Right atrium auricular region (tissue), 2 donors: Measurements from ENCODE around the gene VPS37B. TPM values are rescaled to one million over a fixed set of nuclear protein-coding genes. Genes with fewer than 3 reads are reported as not detected.
A peak's percentile ranks its signal among the peaks of the same experiment; 100 is the strongest.

ENCODE experiments used
- DNase-seq: peaks from one replicate; pipeline ENCODE4 v3.0.0-alpha.2; 2019; ENCODE audit warnings: low spot score
- H3K27ac ChIP-seq, 2 donors: fragments of 200-600 bp; sonication (generic); 1 replicate in 1 of 2; 2 replicates in 1 of 2; pipeline ENCODE4 v1.5.1; 2016 to 2019
- H3K27me3 ChIP-seq, 2 donors: fragments of 200-600 bp; sonication (generic); one replicate each; pipeline versions ENCODE4 v1.5.1 to v1.6.0; 2017 to 2019
- H3K36me3 ChIP-seq: fragments of 200-600 bp; sonication (generic); one replicate; pipeline ENCODE4 v1.5.1; 2016
- H3K4me1 ChIP-seq, 2 donors: fragments of 200-600 bp; sonication (generic); one replicate each; pipeline versions ENCODE4 v1.5.1 to v1.6.0; 2017 to 2019
- H3K4me3 ChIP-seq, 2 donors: fragments of 200-600 bp; sonication (generic); 1 replicate in 1 of 2; 2 replicates in 1 of 2; pipeline ENCODE4 v1.5.1; 2017 to 2019; ENCODE audit warnings: mild to moderate bottlenecking in 1 of 2, moderate library complexity in 1 of 2
- H3K9me3 ChIP-seq, 2 donors: fragments of 200-600 bp; sonication (generic); one replicate each; pipeline ENCODE4 v1.5.1; 2019
- total RNA-seq, 2 donors: library from RNA; depleted of rRNA; stranded (reverse); fragments of >200 nt; gene quantifications; one replicate each; pipeline ENCODE4 v1.1.0, GENCODE V29; 2016
- TF ChIP-seq, protein P1 (sequence below), 2 donors: fragments of 200-600 bp; sonication (generic); IDR thresholded peaks; one replicate each; pipeline ENCODE4 v1.5.1; 2019; ENCODE audit warnings: antibody characterized with exemption in 2 of 2

VPS37B gene
- total RNA-seq, 2 donors from 2014 or later, result 28.5 to 41.1 TPM

DNA sequence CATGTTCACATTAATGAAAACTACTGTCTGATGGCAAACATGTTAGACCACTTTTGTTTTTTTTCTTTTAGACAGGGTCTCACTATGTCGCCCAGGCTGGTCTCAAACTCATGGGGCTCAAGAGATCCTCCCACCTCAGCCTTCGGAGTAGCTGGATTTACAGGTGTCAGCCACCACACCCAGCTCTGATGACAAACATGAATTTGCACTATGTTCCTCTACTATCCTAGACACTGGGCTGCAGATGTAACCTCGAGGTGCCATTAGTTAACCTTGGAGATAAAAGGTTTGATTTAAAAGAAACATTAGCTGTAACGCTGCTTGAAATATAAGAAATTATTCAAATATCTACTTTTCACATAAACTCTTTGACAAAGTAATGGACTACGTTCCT, 8.1 kb downstream of the VPS37B start:
- TF ChIP-seq, protein P1, sequence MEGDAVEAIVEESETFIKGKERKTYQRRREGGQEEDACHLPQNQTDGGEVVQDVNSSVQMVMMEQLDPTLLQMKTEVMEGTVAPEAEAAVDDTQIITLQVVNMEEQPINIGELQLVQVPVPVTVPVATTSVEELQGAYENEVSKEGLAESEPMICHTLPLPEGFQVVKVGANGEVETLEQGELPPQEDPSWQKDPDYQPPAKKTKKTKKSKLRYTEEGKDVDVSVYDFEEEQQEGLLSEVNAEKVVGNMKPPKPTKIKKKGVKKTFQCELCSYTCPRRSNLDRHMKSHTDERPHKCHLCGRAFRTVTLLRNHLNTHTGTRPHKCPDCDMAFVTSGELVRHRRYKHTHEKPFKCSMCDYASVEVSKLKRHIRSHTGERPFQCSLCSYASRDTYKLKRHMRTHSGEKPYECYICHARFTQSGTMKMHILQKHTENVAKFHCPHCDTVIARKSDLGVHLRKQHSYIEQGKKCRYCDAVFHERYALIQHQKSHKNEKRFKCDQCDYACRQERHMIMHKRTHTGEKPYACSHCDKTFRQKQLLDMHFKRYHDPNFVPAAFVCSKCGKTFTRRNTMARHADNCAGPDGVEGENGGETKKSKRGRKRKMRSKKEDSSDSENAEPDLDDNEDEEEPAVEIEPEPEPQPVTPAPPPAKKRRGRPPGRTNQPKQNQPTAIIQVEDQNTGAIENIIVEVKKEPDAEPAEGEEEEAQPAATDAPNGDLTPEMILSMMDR (IDR thresholded peaks at IDR 0.05), result no peak
- Histone ChIP-seq H3K27me3 (no peaks in the 10 kb centered on the region), H3K4me1 (peaks cover 0 to 92% of the 10 kb centered on the region in 2 donors), H3K9me3 (no peaks in the 10 kb centered on the region), H3K36me3 (no peaks in the 10 kb centered on the region), H3K4me3 (no peak overlapping the region), H3K27ac (peak overlapping the region; percentile 89 to 96)
- DNase-seq, result no peak

DNA sequence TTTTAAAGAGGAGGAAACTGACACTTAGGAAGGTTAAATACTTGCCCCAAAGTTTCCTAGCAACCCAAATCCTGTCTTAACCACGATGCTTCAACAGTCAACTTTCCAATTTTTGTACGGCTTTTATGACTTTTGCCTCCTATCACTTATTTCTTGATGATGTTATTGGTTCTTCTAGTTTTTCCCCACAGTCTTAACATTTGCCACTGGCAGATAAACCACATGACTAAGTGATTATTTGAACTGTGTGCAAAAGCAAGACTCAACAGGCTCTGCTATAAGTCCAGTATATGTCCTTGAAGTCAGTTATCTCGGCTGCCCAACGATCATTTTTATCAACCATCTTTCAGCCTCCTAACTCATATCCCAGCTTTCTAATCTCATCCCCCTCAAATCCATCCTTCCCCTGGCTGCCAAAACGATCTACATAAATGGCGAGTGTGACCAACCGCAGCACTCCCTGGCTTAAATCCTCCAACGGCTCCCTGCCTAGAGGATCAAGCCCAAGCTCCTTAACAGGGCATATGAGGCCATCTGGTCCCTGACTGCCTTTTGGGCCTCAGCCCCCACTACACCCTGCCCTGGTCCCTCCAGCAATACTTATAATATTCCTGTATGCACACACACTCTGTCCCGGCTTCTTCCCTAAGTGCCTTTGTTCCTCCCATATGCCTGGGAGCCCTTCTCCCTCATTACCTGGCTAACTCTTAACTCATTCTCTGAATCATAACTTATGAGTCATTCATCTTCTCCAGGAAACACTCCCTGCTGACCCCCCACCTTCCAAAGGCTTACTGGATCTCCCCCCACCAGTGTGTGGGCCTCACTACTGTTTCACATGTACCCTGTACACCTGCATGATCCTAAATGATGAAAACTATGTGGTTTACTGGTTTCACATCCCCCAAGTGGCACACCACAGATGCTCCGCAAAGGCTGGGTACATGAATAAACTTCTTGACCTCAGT, 8.8 kb downstream of the VPS37B start:
- peaks cover 0 to 92% of the 10 kb centered on the region in 2 donors for H3K4me1 ChIP-seq

DNA sequence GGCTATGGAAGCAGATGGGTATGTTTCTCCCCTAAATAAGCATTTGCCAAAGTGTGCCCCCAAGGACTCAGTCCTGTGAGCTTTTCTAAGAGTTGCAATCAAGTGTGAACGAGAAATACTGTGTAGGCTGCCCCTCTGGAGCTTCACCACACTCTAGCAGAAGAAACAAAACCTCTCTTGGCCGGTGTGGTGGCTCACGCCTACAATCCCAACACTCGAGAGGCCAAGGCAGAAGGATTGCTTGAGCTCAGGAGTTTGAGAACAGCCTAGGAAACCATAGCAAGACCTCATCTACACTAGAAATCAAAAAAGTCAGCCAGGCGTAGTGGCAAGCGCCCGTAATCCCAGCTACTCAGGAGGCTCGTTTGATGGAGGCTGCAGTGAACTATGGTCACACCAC, 9.8 kb downstream of the VPS37B start:
- Histone ChIP-seq H3K36me3 (no peaks in the 10 kb centered on the region), H3K27me3 (no peaks in the 10 kb centered on the region), H3K9me3 (no peaks in the 10 kb centered on the region), H3K4me3 (no peak overlapping the region), H3K27ac (no peak overlapping the region), H3K4me1 (peaks cover 0 to 92% of the 10 kb centered on the region in 2 donors)
- TF ChIP-seq, protein P1 (IDR thresholded peaks at IDR 0.05), result no peak
- no peak for DNase-seq

More for the DNA sequence above, 8.8 kb downstream of the VPS37B start:
- H3K27me3 ChIP-seq, result no peaks in the 10 kb centered on the region
- H3K36me3 ChIP-seq, result no peaks in the 10 kb centered on the region
- H3K27ac ChIP-seq, result peak overlapping the region; percentile 89 to 96
- no peaks in the 10 kb centered on the region for H3K9me3 ChIP-seq
- DNase-seq, result no peak
- H3K4me3 ChIP-seq, result no peak overlapping the region
- TF ChIP-seq, protein P1 (IDR thresholded peaks at IDR 0.05), result no peak

DNA sequence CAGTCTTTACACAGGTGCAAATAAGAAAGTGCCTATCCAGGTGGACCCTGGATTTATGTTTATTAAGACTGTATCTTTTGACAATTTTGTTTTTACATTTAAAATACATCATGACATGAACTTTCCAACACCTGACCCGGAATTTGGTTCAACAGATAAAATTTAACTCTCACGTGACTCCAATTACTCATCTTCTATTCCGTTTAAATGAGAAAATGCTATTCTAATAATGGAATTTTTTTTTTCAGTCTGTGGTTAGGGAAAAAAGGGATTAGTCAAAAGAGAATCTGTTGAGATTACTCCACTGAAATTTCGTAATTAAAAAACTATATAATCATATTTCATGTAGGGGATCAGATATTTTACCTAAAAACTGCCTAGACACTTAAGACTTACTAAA, 11.1 kb downstream of the VPS37B start:
- TF ChIP-seq, protein P1 (IDR thresholded peaks at IDR 0.05), result no peak
- no peak overlapping the region for H3K4me3 ChIP-seq
- no peak for DNase-seq
- H3K27ac ChIP-seq, result peak overlapping the region in 1 of 2 donors; percentile 29
- no peaks in the 10 kb centered on the region for H3K36me3 ChIP-seq
- H3K4me1 ChIP-seq, result peaks cover 0 to 92% of the 10 kb centered on the region in 2 donors
- no peaks in the 10 kb centered on the region for H3K9me3 ChIP-seq
- H3K27me3 ChIP-seq, result no peaks in the 10 kb centered on the region

DNA sequence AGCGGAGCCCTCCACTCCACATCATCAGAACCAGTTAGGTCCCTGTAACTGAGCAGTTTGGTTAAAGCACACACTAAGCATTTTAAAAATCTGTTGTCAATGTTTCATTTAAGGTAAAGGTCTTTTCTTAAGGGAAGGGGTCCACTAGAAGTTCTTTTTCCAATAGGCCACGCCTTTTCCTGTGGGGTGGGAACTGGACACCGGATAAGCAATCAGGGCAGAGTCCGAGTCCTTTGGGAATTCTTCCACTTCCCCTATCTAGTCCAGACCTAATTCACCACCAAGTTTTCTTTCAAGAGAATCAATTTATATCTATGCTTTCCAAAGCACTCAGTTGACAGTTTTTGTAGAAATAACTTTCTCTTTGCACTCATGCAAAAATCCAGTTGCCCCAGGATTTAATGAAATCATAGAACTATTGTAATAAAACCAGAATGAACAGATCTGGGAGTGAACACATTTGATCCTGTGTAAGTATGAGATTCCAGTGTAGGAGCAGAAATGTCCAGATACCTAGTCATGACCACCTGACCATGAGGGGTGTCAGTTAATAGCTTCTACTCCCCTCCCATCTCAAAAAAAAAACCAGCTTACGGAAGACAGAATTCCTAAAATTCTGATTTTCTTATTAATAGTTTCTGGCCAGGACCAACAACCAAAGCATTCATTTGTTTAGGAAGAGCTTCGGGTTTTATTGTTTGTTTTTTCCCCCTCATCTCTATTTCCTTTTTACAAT, 11.7 kb downstream of the VPS37B start:
- no peak for DNase-seq
- H3K36me3 ChIP-seq, result no peaks in the 10 kb centered on the region
- no peaks in the 10 kb centered on the region for H3K9me3 ChIP-seq
- TF ChIP-seq, protein P1 (IDR thresholded peaks at IDR 0.05), result no peak
- no peak overlapping the region for H3K4me3 ChIP-seq
- H3K27ac ChIP-seq, result peak overlapping the region; percentile 29 to 53
- H3K27me3 ChIP-seq, result no peaks in the 10 kb centered on the region
- H3K4me1 ChIP-seq, result peaks cover 0 to 92% of the 10 kb centered on the region in 2 donors
